K562 (cell line): ENCODE data around the gene SAMD10. TPM values are rescaled to one million over a fixed set of nuclear protein-coding genes. Genes with fewer than 3 reads are reported as not detected.

ENCODE experiments used
- CBFA2T2 ChIP-seq: fragments of 450-650 bp; conservative IDR thresholded peaks from 2 replicates; pipeline ENCODE4 v1.6.1; 2017; ENCODE audit warnings: mild to moderate bottlenecking
- CREM ChIP-seq: IDR thresholded peaks from 2 replicates; pipeline ENCODE4 v1.6.1; 2014; ENCODE audit warnings: antibody characterized with exemption, low read depth
- CXXC5 ChIP-seq: fragments of 250-450 bp; sonication (Bioruptor Pico); IDR thresholded peaks from 2 replicates; pipeline ENCODE4 v1.8.0; 2022; ENCODE audit warnings: inconsistent platforms, mild to moderate bottlenecking, moderate library complexity
- E2F6 ChIP-seq, 2 experiments: IDR thresholded peaks; 2 replicates each; pipeline ENCODE4 v1.6.1; 2011; ENCODE audit warnings: borderline replicate concordance in 1 of 2, control low read depth in 1 of 2, low read depth in 1 of 2, low read length in 1 of 2, mild to moderate bottlenecking in 1 of 2, mixed read lengths in 1 of 2, moderate library complexity in 1 of 2; ENCODE audit not compliant: insufficient read depth in 1 of 2, insufficient read length in 1 of 2, poor library complexity in 1 of 2, severe bottlenecking in 1 of 2; ENCODE audit errors: extremely low read depth in 1 of 2
- ELK3 ChIP-seq: fragments of 450-650 bp; formaldehyde crosslinking; IDR thresholded peaks from 2 replicates; pipeline ENCODE4 v1.4.0; 2020; ENCODE audit warnings: mild to moderate bottlenecking
- HMGXB4 ChIP-seq: sonication (generic); formaldehyde crosslinking; IDR thresholded peaks from 2 replicates; pipeline ENCODE4 v1.8.1; 2023; ENCODE audit warnings: mild to moderate bottlenecking, missing genetic modification reagents
- KDM5B ChIP-seq: fragments of 200-600 bp; sonication (generic); IDR thresholded peaks from 2 replicates; pipeline ENCODE4 v1.6.1; 2012; ENCODE audit warnings: low read depth, mild to moderate bottlenecking, moderate library complexity, low read length, control low read depth, inconsistent platforms; ENCODE audit not compliant: insufficient replicate concordance
- NELFE ChIP-seq: IDR thresholded peaks from 2 replicates; pipeline ENCODE4 v1.6.1; 2011; ENCODE audit warnings: mild to moderate bottlenecking; ENCODE audit not compliant: insufficient read depth, insufficient read length
- NFIX ChIP-seq: fragments of 250-450 bp; sonication (Bioruptor Pico); IDR thresholded peaks from 2 replicates; pipeline ENCODE4 v1.4.0; 2020; ENCODE audit warnings: low read depth, mild to moderate bottlenecking, moderate library complexity
- NR1H2 ChIP-seq: sonication (generic); formaldehyde crosslinking; IDR thresholded peaks from 2 replicates; pipeline ENCODE4 v1.4.0; 2020; ENCODE audit warnings: mild to moderate bottlenecking, missing genetic modification reagents
- polyA plus RNA-seq, 8 experiments: library from polyadenylated mRNA; depleted of rRNA in 4 of 8; stranded (reverse) in 5 of 8; unstranded in 3 of 8; fragments of >200 nt; fragmentation: Nextera tagmentation in 2 of 8; fragmentation: Illumina TruSeq in 1 of 8; extraction: Ambion mirVana in 2 of 8; extraction: Trizol in 1 of 8; gene quantifications; 2 replicates each; pipeline versions ENCODE4 v1.2.1 to v1.2.3, GENCODE V29; 2011 to 2014; ENCODE audit warnings: inconsistent platforms in 1 of 8, missing spikeins in 1 of 8
- total RNA-seq, 7 experiments: library from RNA; depleted of rRNA in 6 of 7; stranded (reverse); fragments of >200 nt in 6 of 7; fragmentation: Illumina TruSeq in 2 of 7; extraction: Trizol in 2 of 7; gene quantifications; 2 replicates each; pipeline versions ENCODE4 v1.2.1 to v1.2.3, GENCODE V29; 2011 to 2021; ENCODE audit warnings: low replicate concordance in 1 of 7

SAMD10 gene
- total and polyA plus RNA-seq, 9 of the 15 experiments (the other 6 are each of a cell fraction or from before 2014, with no cell fraction given) = 0.37 to 15.2 (median 4.8) TPM

- no peak for TF ChIP-seq CXXC5
- TF ChIP-seq CBFA2T2 = 0 out of 2 replicates have a peak, but pooled peaks have one; percentile 21
- TF ChIP-seq E2F6 (IDR thresholded peaks at IDR 0.05; ENCODE audit: borderline replicate concordance in 1 of 2, extremely low read depth in 1 of 2, insufficient read depth in 1 of 2, insufficient read length in 1 of 2, low read depth in 1 of 2, low read length in 1 of 2, poor library complexity in 1 of 2, severe bottlenecking in 1 of 2) = peak in 1 of 2 experiments; percentile 45
- TF ChIP-seq ELK3 (CRISPR knock-in tag) = no peak
- TF ChIP-seq CREM = peak; percentile 54; the same call in 1 of the 2 replicates
- TF ChIP-seq NR1H2 = no peak
- no peak for TF ChIP-seq HMGXB4 (CRISPR knock-in tag)
- TF ChIP-seq NELFE = no peak
- no peak for TF ChIP-seq NFIX (CRISPR knock-in tag)
- TF ChIP-seq KDM5B = no peak
These were observed 1.6 kb downstream of the SAMD10 start (continued) for GRCh38 chr20:63977739-63978276.
